ENCODE results near the gene KSR2.

Gene KSR2

GRCh38 chr12:117538032-117538690 lies 430.6 kb downstream of the KSR2 start:
- ChIA-PET CTCF (interaction anchor here (1.1 kb wide), 1 partner anchor 49 kb away, joined by 3 read pairs; no protein-coding TSS in a partner anchor), POLR2A (no interaction called here)
- Histone ChIP-seq H3K36me3 (ENCODE audit: control insufficient read depth in 2 of 2, insufficient read depth in 1 of 2, low read length in 2 of 2) (no peaks in the 10 kb centered on the region), H3K9me3 (ENCODE audit: control insufficient read depth, insufficient read depth, low read depth, low read length) (no peaks in the 10 kb centered on the region), H3K4me1 (ENCODE audit: control insufficient read depth, insufficient read depth, low read length) (no peaks in the 10 kb centered on the region), H3K4me3 (ENCODE audit: low read depth, low read length) (no peak overlapping the region), H3K27ac (ENCODE audit: extremely low read depth, low read depth, low read length) (no peak overlapping the region)
- TF ChIP-seq ZNF223 (tag by site-specific recombination; IDR thresholded peaks at IDR 0.05) = no peak
- no peak for TF ChIP-seq ZBTB6 (tag by site-specific recombination; IDR thresholded peaks at IDR 0.05)
- TF ChIP-seq ZNF449 (tag by site-specific recombination; IDR thresholded peaks at IDR 0.05) = no peak
- no peak for TF ChIP-seq ZBTB20 (tag by site-specific recombination; IDR thresholded peaks at IDR 0.05)
- no peak for TF ChIP-seq ZNF133 (tag by site-specific recombination; IDR thresholded peaks at IDR 0.05)
- TF ChIP-seq ZNF274 (IDR thresholded peaks at IDR 0.05; ENCODE audit: low read length) = no peak
- TF ChIP-seq ZNF274 (tag by site-specific recombination; IDR thresholded peaks at IDR 0.05; ENCODE audit: borderline replicate concordance) = no peak
- no peak for TF ChIP-seq ZFHX2 (tag by site-specific recombination; conservative IDR thresholded peaks at IDR 0.05)
- TF ChIP-seq ZNF76 (tag by site-specific recombination; IDR thresholded peaks at IDR 0.05; ENCODE audit: borderline replicate concordance, low read depth) = no peak

- ChIA-PET CTCF (interaction anchor here (0.7 kb wide), 1 partner anchor 637 kb away, joined by 4 read pairs; no protein-coding TSS in a partner anchor), POLR2A (no interaction called here)
- H3K36me3 ChIP-seq (ENCODE audit: control insufficient read depth in 2 of 2, insufficient read depth in 1 of 2, low read length in 2 of 2) = no peaks in the 10 kb centered on the region
- H3K4me1 ChIP-seq (ENCODE audit: control insufficient read depth, insufficient read depth, low read length) = no peaks in the 10 kb centered on the region
- no peaks in the 10 kb centered on the region for H3K9me3 ChIP-seq (ENCODE audit: control insufficient read depth, insufficient read depth, low read depth, low read length)
- no peak overlapping the region for H3K27ac ChIP-seq (ENCODE audit: extremely low read depth, low read depth, low read length)
- no peak overlapping the region for H3K4me3 ChIP-seq (ENCODE audit: low read depth, low read length)
- TF ChIP-seq KLF1 (tag by site-specific recombination; IDR thresholded peaks at IDR 0.05) (peak; percentile 65), ZNF362 (tag by site-specific recombination; IDR thresholded peaks at IDR 0.05) (no peak)
Observed at GRCh38 chr12:117533687-117534086, 435.1 kb downstream of the KSR2 start.

- no peaks in the 10 kb centered on the region for H3K4me1 ChIP-seq (ENCODE audit: control insufficient read depth, insufficient read depth, low read length)
- no peaks in the 10 kb centered on the region for H3K36me3 ChIP-seq (ENCODE audit: control insufficient read depth in 2 of 2, insufficient read depth in 1 of 2, low read length in 2 of 2)
- ChIA-PET CTCF (no interaction called here), POLR2A (no interaction called here)
- no peak overlapping the region for H3K27ac ChIP-seq (ENCODE audit: extremely low read depth, low read depth, low read length)
- H3K4me3 ChIP-seq (ENCODE audit: low read depth, low read length) = no peak overlapping the region
- H3K9me3 ChIP-seq (ENCODE audit: control insufficient read depth, insufficient read depth, low read depth, low read length) = no peaks in the 10 kb centered on the region
- TF ChIP-seq ZNF785 (tag by site-specific recombination; IDR thresholded peaks at IDR 0.05) = no peak
- TF ChIP-seq ZSCAN23 (tag by site-specific recombination; IDR thresholded peaks at IDR 0.05) = no peak
- no peak for TF ChIP-seq ZNF76 (tag by site-specific recombination; IDR thresholded peaks at IDR 0.05; ENCODE audit: borderline replicate concordance, low read depth)
- TF ChIP-seq ZNF239 (tag by site-specific recombination; IDR thresholded peaks at IDR 0.05) = no peak
- no peak for TF ChIP-seq ZNF610 (tag by site-specific recombination; IDR thresholded peaks at IDR 0.05; ENCODE audit: borderline replicate concordance)
- no peak for TF ChIP-seq BCL11A (tag by site-specific recombination; IDR thresholded peaks at IDR 0.05; ENCODE audit: low read depth)
Observed at GRCh38 chr12:117530796-117531195, 438.0 kb downstream of the KSR2 start.

All from HEK293 (cell line).